Measurements from ENCODE around the gene MED27. TPM values are rescaled to one million over a fixed set of nuclear protein-coding genes. Genes with fewer than 3 reads are reported as not detected.

Gene MED27
- total RNA-seq, 1 donor from 2014 or later = 24.1 TPM

GRCh38 chr9:131986576-131986975 lies 93.1 kb downstream of the MED27 start:
- Mint-ChIP-seq H3K36me3 (ENCODE audit: unreplicated experiment) (peaks cover 4% of the 10 kb centered on the region), H3K27me3 (ENCODE audit: unreplicated experiment) (no peaks in the 10 kb centered on the region), H3K4me3 (ENCODE audit: unreplicated experiment) (no peak overlapping the region), H3K9me3 (ENCODE audit: unreplicated experiment) (no peaks in the 10 kb centered on the region), H3K4me1 (ENCODE audit: unreplicated experiment) (peaks cover 1% of the 10 kb centered on the region), H3K27ac (ENCODE audit: unreplicated experiment) (no peak overlapping the region)
- TF ChIP-seq CTCF (IDR thresholded peaks at IDR 0.05) = no peak
- DNase-seq (ENCODE audit: extremely low spot score, unreplicated experiment) = no peak

DNA sequence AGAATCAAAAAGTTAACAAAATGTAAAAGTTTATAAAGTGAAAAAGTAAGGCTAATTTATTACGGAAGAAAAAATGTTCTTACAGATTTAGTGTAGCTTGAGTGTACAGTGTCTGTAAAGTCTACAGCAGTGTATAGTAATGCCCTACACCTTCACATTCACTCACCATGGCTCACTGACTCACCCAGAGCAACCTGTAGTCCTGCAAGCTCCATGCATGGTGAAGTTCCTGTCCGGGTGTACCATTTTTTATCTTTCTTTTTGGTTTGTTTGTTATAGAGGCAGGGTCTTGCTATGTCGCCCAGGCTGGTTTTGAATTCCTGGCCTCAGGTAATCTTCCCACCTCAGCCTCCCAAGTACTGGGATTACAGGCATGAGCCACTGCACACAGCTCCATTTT lies 93.6 kb downstream of the MED27 start:
- H3K4me1 Mint-ChIP-seq (ENCODE audit: unreplicated experiment) = peaks cover 6% of the 10 kb centered on the region
- TF ChIP-seq CTCF (IDR thresholded peaks at IDR 0.05) = no peak
- no peak overlapping the region for H3K4me3 Mint-ChIP-seq (ENCODE audit: unreplicated experiment)

DNA sequence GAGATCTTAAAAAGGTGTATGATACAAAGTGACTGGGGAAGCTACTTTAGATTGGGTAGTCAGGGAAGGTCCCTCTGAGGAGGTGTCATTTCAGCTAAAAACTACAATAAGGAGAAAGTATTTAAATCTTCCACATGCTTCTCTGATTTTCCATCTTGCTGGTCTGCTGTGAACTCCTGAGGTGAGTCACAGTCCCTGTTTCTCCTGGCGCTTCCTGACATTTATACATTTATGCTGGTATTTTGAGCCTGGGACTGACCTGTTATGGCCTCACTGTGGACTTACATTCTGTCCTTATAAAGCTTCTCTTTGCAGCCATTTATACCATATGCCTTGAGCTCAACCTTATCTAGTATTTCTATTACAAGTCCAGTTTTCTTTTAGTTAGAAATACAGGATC lies 95.1 kb downstream of the MED27 start:
- no peak for DNase-seq (ENCODE audit: extremely low spot score, unreplicated experiment)
- H3K4me1 Mint-ChIP-seq (ENCODE audit: unreplicated experiment) = peaks cover 12% of the 10 kb centered on the region
- no peak overlapping the region for H3K27ac Mint-ChIP-seq (ENCODE audit: unreplicated experiment)
- H3K4me3 Mint-ChIP-seq (ENCODE audit: unreplicated experiment) = no peak overlapping the region
- no peaks in the 10 kb centered on the region for H3K27me3 Mint-ChIP-seq (ENCODE audit: unreplicated experiment)
- H3K9me3 Mint-ChIP-seq (ENCODE audit: unreplicated experiment) = no peaks in the 10 kb centered on the region
- peaks cover 4% of the 10 kb centered on the region for H3K36me3 Mint-ChIP-seq (ENCODE audit: unreplicated experiment)
- TF ChIP-seq CTCF (IDR thresholded peaks at IDR 0.05) = no peak

More for the DNA sequence above, 93.6 kb downstream of the MED27 start:
- Mint-ChIP-seq H3K27me3 (ENCODE audit: unreplicated experiment) (no peaks in the 10 kb centered on the region), H3K27ac (ENCODE audit: unreplicated experiment) (no peak overlapping the region), H3K36me3 (ENCODE audit: unreplicated experiment) (peaks cover 4% of the 10 kb centered on the region), H3K9me3 (ENCODE audit: unreplicated experiment) (no peaks in the 10 kb centered on the region)
- no peak for DNase-seq (ENCODE audit: extremely low spot score, unreplicated experiment)

DNA sequence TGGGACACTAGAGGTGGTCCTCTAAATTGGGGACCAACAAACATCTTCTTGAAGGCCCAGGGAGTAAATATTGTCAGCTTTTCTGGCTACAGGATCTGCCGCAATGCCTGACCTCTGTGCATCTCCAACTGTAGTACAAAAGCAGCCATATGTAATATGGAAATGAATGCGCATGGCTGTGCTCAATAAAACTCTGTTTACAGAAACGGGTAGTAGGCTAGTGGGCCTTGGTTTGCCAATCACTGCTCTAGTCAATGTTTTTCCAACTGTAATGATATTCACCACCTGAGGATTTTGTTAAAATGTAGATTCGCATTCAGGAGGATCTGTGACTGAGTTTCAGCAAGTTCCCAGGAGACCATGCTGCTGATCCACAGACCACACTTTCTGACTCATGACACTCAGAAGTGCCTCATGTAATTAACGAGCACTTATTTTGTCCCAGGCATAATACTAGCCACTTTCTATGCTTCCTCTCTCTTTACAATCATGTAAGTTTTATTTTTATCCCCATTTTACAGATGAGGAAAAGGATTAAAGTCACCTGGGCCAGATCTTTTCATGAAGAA lies 96.9 kb downstream of the MED27 start:
- DNase-seq (ENCODE audit: extremely low spot score, unreplicated experiment) = no peak

GRCh38 chr9:131982102-131982501 lies 97.6 kb downstream of the MED27 start:
- DNase-seq (ENCODE audit: extremely low spot score, unreplicated experiment) = no peak
- peaks cover 4% of the 10 kb centered on the region for H3K36me3 Mint-ChIP-seq (ENCODE audit: unreplicated experiment)
- H3K4me3 Mint-ChIP-seq (ENCODE audit: unreplicated experiment) = no peak overlapping the region
- TF ChIP-seq CTCF (IDR thresholded peaks at IDR 0.05) = no peak
- no peaks in the 10 kb centered on the region for H3K27me3 Mint-ChIP-seq (ENCODE audit: unreplicated experiment)
- H3K4me1 Mint-ChIP-seq (ENCODE audit: unreplicated experiment) = peaks cover 12% of the 10 kb centered on the region
- H3K9me3 Mint-ChIP-seq (ENCODE audit: unreplicated experiment) = no peaks in the 10 kb centered on the region
- no peak overlapping the region for H3K27ac Mint-ChIP-seq (ENCODE audit: unreplicated experiment)

More for the DNA sequence above, 96.9 kb downstream of the MED27 start:
- no peak overlapping the region for H3K27ac Mint-ChIP-seq (ENCODE audit: unreplicated experiment)
- H3K4me3 Mint-ChIP-seq (ENCODE audit: unreplicated experiment) = no peak overlapping the region
- H3K36me3 Mint-ChIP-seq (ENCODE audit: unreplicated experiment) = peaks cover 4% of the 10 kb centered on the region
- no peaks in the 10 kb centered on the region for H3K27me3 Mint-ChIP-seq (ENCODE audit: unreplicated experiment)
- no peaks in the 10 kb centered on the region for H3K9me3 Mint-ChIP-seq (ENCODE audit: unreplicated experiment)
- peaks cover 12% of the 10 kb centered on the region for H3K4me1 Mint-ChIP-seq (ENCODE audit: unreplicated experiment)
- no peak for TF ChIP-seq CTCF (IDR thresholded peaks at IDR 0.05)

All from osteocyte (in vitro differentiated cells).